GM23338 (cell line): Measurements from ENCODE around the gene CAPS. TPM values are rescaled to one million over a fixed set of nuclear protein-coding genes. Genes with fewer than 3 reads are reported as not detected.

Experiments
- ATAC-seq: fragments of 200-7000 bp; cut with Tn5 transposase; 3 replicates; pipeline ENCODE4 v1.9.1; 2020
- DNase-seq: peaks from one replicate; pipeline ENCODE4 v3.0.0-alpha.2; 2015; ENCODE audit warnings: low spot score
- H2AFZ ChIP-seq: fragments of 200-600 bp; sonication (generic); 2 replicates; pipeline ENCODE4 v1.8.0; 2016; ENCODE audit warnings: antibody characterized with exemption, mild to moderate bottlenecking, moderate library complexity
- H3F3A ChIP-seq: fragments of 200-600 bp; sonication (generic); replicated peaks from 2 replicates; pipeline ENCODE4 v1.8.0; 2017; ENCODE audit warnings: antibody characterized with exemption, mixed run types, low read depth
- H3K27ac ChIP-seq: fragments of 200-600 bp; sonication (generic); 2 replicates; pipeline ENCODE4 v1.6.1; 2016; ENCODE audit warnings: low read depth
- H3K27me3 ChIP-seq: fragments of 200-600 bp; sonication (generic); 2 replicates; pipeline ENCODE4 v1.8.0; 2016; ENCODE audit warnings: mild to moderate bottlenecking, mixed run types, moderate library complexity; ENCODE audit not compliant: insufficient read depth
- H3K36me3 ChIP-seq: fragments of 200-600 bp; sonication (generic); 2 replicates; pipeline ENCODE4 v1.8.0; 2016; ENCODE audit warnings: mild to moderate bottlenecking; ENCODE audit not compliant: insufficient read depth
- H3K4me1 ChIP-seq: fragments of 200-600 bp; sonication (generic); 2 replicates; pipeline ENCODE4 v1.8.0; 2016; ENCODE audit warnings: mild to moderate bottlenecking, moderate library complexity; ENCODE audit not compliant: insufficient read depth
- H3K4me2 ChIP-seq: fragments of 200-600 bp; sonication (generic); 2 replicates; pipeline ENCODE4 v1.7.1; 2017; ENCODE audit warnings: mixed run types
- H3K4me3 ChIP-seq: fragments of 200-600 bp; sonication (generic); 2 replicates; pipeline ENCODE4 v1.6.1; 2016; ENCODE audit warnings: mixed run types
- H3K79me2 ChIP-seq: fragments of 200-600 bp; sonication (generic); replicated peaks from 2 replicates; pipeline ENCODE4 v1.8.0; 2017; ENCODE audit warnings: mild to moderate bottlenecking; ENCODE audit not compliant: insufficient read depth
- H3K9me2 ChIP-seq: fragments of 200-600 bp; sonication (generic); 2 replicates; pipeline ENCODE4 v1.8.0; 2017; ENCODE audit not compliant: insufficient read depth
- H4K20me1 ChIP-seq: fragments of 200-600 bp; sonication (generic); replicated peaks from 2 replicates; pipeline ENCODE4 v1.8.0; 2017; ENCODE audit warnings: mild to moderate bottlenecking; ENCODE audit not compliant: insufficient read depth
- H3K27ac Mint-ChIP-seq: 2 replicates; pipeline ENCODE4 v1.8.0; 2020; ENCODE audit warnings: inconsistent platforms, mild to moderate bottlenecking, moderate library complexity, mixed read lengths
- H3K27me3 Mint-ChIP-seq: 3 replicates; pipeline ENCODE4 v1.8.0; 2022; ENCODE audit warnings: low read depth, mild to moderate bottlenecking, moderate library complexity, mixed read lengths, inconsistent platforms; ENCODE audit not compliant: insufficient read depth, poor library complexity
- H3K36me3 Mint-ChIP-seq: 3 replicates; pipeline ENCODE4 v1.8.0; 2021; ENCODE audit warnings: low read depth, mild to moderate bottlenecking, inconsistent platforms, moderate library complexity, mixed read lengths
- H3K4me1 Mint-ChIP-seq: 3 replicates; pipeline ENCODE4 v1.8.0; 2020; ENCODE audit warnings: mild to moderate bottlenecking, inconsistent platforms, mixed read lengths
- H3K4me3 Mint-ChIP-seq: 3 replicates; pipeline ENCODE4 v1.8.0; 2021; ENCODE audit warnings: moderate library complexity, mild to moderate bottlenecking, inconsistent platforms, mixed read lengths
- H3K9me3 Mint-ChIP-seq: 3 replicates; pipeline ENCODE4 v1.8.0; 2020; ENCODE audit warnings: moderate library complexity, mild to moderate bottlenecking, inconsistent platforms, mixed read lengths
- CREB1 ChIP-seq: fragments of 250-450 bp; sonication (Bioruptor Pico); IDR thresholded peaks from 2 replicates; pipeline ENCODE4 v1.5.0; 2020; ENCODE audit warnings: low read depth, mild to moderate bottlenecking, moderate library complexity
- CTCF ChIP-seq, 2 experiments: fragments of 200-600 bp in 1 of 2; sonication (generic) in 1 of 2; conservative IDR thresholded peaks; 2 replicates each; pipeline versions ENCODE4 v1.5.1 to v1.6.1; 2016 to 2017; ENCODE audit warnings: antibody characterized with exemption in 2 of 2, low read depth in 2 of 2, mild to moderate bottlenecking in 2 of 2, moderate library complexity in 1 of 2
- ETS1 ChIP-seq: IDR thresholded peaks from 2 replicates; pipeline ENCODE4 v1.6.1; 2016; ENCODE audit warnings: antibody characterized with exemption
- EZH2 ChIP-seq: fragments of 200-600 bp; sonication (generic); IDR thresholded peaks from one replicate; pipeline ENCODE4 v1.8.0; 2017; ENCODE audit warnings: antibody characterized with exemption, mild to moderate bottlenecking, low read depth; ENCODE audit not compliant: unreplicated experiment
- EZH2phosphoT487 ChIP-seq: fragments of 200-600 bp; sonication (generic); IDR thresholded peaks from one replicate; pipeline ENCODE4 v1.8.1; 2018; ENCODE audit warnings: antibody characterized with exemption; ENCODE audit not compliant: unreplicated experiment
- JUNB ChIP-seq: IDR thresholded peaks from one replicate; pipeline ENCODE4 v1.6.1; 2016; ENCODE audit warnings: antibody characterized with exemption; ENCODE audit not compliant: unreplicated experiment
- NANOG ChIP-seq: IDR thresholded peaks from 2 replicates; pipeline ENCODE4 v1.6.1; 2016; ENCODE audit warnings: antibody characterized with exemption, borderline replicate concordance
- POLR2AphosphoS5 ChIP-seq: IDR thresholded peaks from 2 replicates; pipeline ENCODE4 v1.6.1; 2016; ENCODE audit warnings: antibody characterized with exemption, low read depth
- STAT1 ChIP-seq: IDR thresholded peaks from one replicate; pipeline ENCODE4 v1.6.1; 2016; ENCODE audit warnings: antibody characterized with exemption; ENCODE audit not compliant: unreplicated experiment
- ZNF114 ChIP-seq: fragments of 250-450 bp; sonication (Bioruptor Pico); IDR thresholded peaks from 2 replicates; pipeline ENCODE4 v1.5.0; 2020; ENCODE audit warnings: mild to moderate bottlenecking, moderate library complexity
- ZNF331 ChIP-seq: fragments of 250-450 bp; sonication (Bioruptor Pico); IDR thresholded peaks from 2 replicates; pipeline ENCODE4 v1.5.0; 2020; ENCODE audit warnings: low read depth, mild to moderate bottlenecking, moderate library complexity
- ZNF462 ChIP-seq: fragments of 250-450 bp; sonication (Bioruptor Pico); IDR thresholded peaks from 2 replicates; pipeline ENCODE4 v1.5.0; 2020; ENCODE audit warnings: mild to moderate bottlenecking, moderate library complexity
- polyA plus RNA-seq: library from polyadenylated mRNA; unstranded; fragments of >200 nt; fragmentation: Nextera tagmentation; extraction: Ambion mirVana; gene quantifications from 2 replicates; pipeline ENCODE4 v1.2.1, GENCODE V29; 2016
- total RNA-seq: library from RNA; depleted of rRNA; stranded (reverse); fragments of >200 nt; shearing (Covaris generic); gene quantifications from 2 replicates; pipeline ENCODE4 v1.2.3, GENCODE V29; 2014

CAPS gene
- total and polyA plus RNA-seq, 2 experiments from 2014 or later: 1.5 to 3.2 TPM

GRCh38 chr19:5931251-5931650 is 17.2 kb downstream of the CAPS start (continued):
- TF ChIP-seq ETS1: no peak
- TF ChIP-seq CTCF (conservative IDR thresholded peaks at IDR 0.05; ENCODE audit: low read depth in 2 of 2): no peak
- TF ChIP-seq ZNF114: no peak

GRCh38 chr19:5932146-5932545 is 18.1 kb downstream of the CAPS start:
- H3K4me3 ChIP-seq: no peak overlapping the region
- peaks cover 62% of the 10 kb centered on the region for H3K36me3 Mint-ChIP-seq
- H3K27me3 ChIP-seq: no peaks in the 10 kb centered on the region
- no peak overlapping the region for H2AFZ ChIP-seq
- peaks cover 11% of the 10 kb centered on the region; the same call in 1 of the 2 replicates for H4K20me1 ChIP-seq
- H3K9me2 ChIP-seq: no peaks in the 10 kb centered on the region
- peaks cover 11% of the 10 kb centered on the region for H3K27me3 Mint-ChIP-seq
- no peak overlapping the region for H3K4me2 ChIP-seq
- no peaks in the 10 kb centered on the region for H3K4me1 ChIP-seq
- no peak overlapping the region for H3K27ac ChIP-seq
- DNase-seq: no peak
- no peak overlapping the region for H3K4me3 Mint-ChIP-seq
- no peaks in the 10 kb centered on the region for H3K9me3 Mint-ChIP-seq
- H3K79me2 ChIP-seq: peaks cover 14% of the 10 kb centered on the region
- H3F3A ChIP-seq: 0 out of 2 replicates have a peak, but pooled peaks cover 3% of the 10 kb centered on the region
- ATAC-seq: no peak
- H3K27ac Mint-ChIP-seq: no peak overlapping the region
- 0 out of 2 replicates have a peak, but pooled peaks cover 6% of the 10 kb centered on the region for H3K36me3 ChIP-seq
- no peaks in the 10 kb centered on the region for H3K4me1 Mint-ChIP-seq
- no peak for TF ChIP-seq STAT1
- no peak for TF ChIP-seq POLR2AphosphoS5
- no peak for TF ChIP-seq NANOG
- TF ChIP-seq EZH2phosphoT487: no peak
- TF ChIP-seq ZNF462 (CRISPR knock-in tag): no peak
- no peak for TF ChIP-seq EZH2
- no peak for TF ChIP-seq JUNB
- TF ChIP-seq ZNF114: no peak
- no peak for TF ChIP-seq ETS1
- no peak for TF ChIP-seq ZNF331 (CRISPR knock-in tag)
- TF ChIP-seq CREB1: no peak
